ENCODE data around the gene PRDM5. TPM values are rescaled to one million over a fixed set of nuclear protein-coding genes. Genes with fewer than 3 reads are reported as not detected.

The PRDM5 gene
- total and polyA plus RNA-seq, 9 donors, result 8.1 to 53.8 (median 36.3) TPM

DNA sequence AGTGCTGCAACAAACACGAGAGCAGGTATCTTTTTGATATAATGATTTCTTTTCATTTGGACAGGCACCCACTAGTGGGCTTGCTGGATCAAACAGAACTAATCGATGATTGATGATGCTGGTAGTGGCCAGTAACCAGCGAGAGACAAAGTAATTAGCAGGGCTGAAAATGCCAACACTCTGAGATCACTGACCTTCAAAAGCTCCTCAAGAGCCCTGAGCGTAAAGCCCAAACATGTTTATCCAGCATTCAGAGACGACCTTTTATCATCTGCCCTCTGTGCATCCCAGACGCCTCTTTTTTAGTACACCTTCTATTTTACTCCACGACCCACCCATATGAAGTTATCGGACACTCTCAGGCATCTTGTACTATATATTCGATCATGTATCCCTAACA is 186.2 kb downstream of the PRDM5 start:
- H3K4me1 ChIP-seq (ENCODE audit: insufficient read depth), result no peaks in the 10 kb centered on the region
- H3K9me3 ChIP-seq, result no peaks in the 10 kb centered on the region
- no peak overlapping the region for H3K4me3 ChIP-seq
- no peak for DNase-seq
- intact Hi-C loops (cut with DNase I), result no loop called here
- H3K36me3 ChIP-seq, result no peaks in the 10 kb centered on the region
- WGBS, 3 donors, result 90 to 93% (median 90%) methylated on average over 9 of the region's 9 CpGs
- no peaks in the 10 kb centered on the region for H3K27me3 ChIP-seq
- no peak for TF ChIP-seq POLR2A (IDR thresholded peaks at IDR 0.05)
- TF ChIP-seq, protein P1, sequence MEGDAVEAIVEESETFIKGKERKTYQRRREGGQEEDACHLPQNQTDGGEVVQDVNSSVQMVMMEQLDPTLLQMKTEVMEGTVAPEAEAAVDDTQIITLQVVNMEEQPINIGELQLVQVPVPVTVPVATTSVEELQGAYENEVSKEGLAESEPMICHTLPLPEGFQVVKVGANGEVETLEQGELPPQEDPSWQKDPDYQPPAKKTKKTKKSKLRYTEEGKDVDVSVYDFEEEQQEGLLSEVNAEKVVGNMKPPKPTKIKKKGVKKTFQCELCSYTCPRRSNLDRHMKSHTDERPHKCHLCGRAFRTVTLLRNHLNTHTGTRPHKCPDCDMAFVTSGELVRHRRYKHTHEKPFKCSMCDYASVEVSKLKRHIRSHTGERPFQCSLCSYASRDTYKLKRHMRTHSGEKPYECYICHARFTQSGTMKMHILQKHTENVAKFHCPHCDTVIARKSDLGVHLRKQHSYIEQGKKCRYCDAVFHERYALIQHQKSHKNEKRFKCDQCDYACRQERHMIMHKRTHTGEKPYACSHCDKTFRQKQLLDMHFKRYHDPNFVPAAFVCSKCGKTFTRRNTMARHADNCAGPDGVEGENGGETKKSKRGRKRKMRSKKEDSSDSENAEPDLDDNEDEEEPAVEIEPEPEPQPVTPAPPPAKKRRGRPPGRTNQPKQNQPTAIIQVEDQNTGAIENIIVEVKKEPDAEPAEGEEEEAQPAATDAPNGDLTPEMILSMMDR (IDR thresholded peaks at IDR 0.05), result no peak
- TF ChIP-seq EP300 (IDR thresholded peaks at IDR 0.05), result no peak
- H3K27ac ChIP-seq, result no peak overlapping the region

DNA sequence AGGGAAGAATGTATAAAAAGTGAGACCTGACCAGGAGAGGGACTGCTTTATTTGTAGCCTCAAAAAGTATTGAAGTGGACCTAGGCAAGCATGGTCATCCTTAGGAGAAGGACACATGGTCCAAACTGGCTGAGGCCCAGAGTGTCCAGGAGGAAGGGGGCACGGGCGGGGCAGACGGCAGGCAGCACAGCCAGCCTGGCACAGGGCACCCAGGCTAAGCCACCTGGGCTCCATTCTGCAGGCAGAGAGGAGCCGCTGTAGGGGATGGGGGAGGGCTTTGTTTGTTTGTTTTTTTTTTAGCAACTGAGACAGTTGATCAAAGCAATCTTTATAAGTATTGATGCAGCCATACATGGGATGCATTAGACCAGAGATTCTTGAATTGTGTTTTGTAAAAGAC is 188.6 kb downstream of the PRDM5 start:
- intact Hi-C loops (cut with DNase I), result no loop called here

DNA sequence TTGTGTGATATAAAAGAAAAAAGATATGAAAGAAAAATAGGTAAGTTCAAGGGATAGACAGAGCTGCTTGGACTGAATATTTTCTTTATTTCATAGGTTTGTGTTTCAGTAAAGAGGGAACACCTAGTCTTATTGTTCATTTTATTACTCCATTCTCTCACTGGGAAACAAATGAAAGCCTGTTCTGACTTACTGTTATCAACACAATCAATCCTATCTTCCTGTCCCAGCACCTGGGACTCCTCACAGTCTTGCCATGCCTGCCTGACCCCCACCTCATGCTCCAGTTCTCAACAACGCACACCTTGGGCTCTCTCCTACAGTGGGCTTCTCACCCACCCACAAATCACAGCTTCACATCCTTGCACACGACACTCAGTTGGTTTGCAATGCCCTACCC is 189.5 kb downstream of the PRDM5 start:
- H3K27ac ChIP-seq, result no peak overlapping the region
- no peaks in the 10 kb centered on the region for H3K9me3 ChIP-seq
- no peaks in the 10 kb centered on the region for H3K4me1 ChIP-seq (ENCODE audit: insufficient read depth)
- TF ChIP-seq POLR2A (IDR thresholded peaks at IDR 0.05) (no peak), EP300 (IDR thresholded peaks at IDR 0.05) (no peak)
- TF ChIP-seq, protein P1 (IDR thresholded peaks at IDR 0.05), result no peak
- WGBS, 3 donors, result 83 to 90% (median 87%) methylated on average over 2 of the region's 2 CpGs
- DNase-seq, result no peak
- H3K27me3 ChIP-seq, result no peaks in the 10 kb centered on the region
- intact Hi-C loops (cut with DNase I), result no loop called here
- H3K36me3 ChIP-seq, result no peaks in the 10 kb centered on the region
- no peak overlapping the region for H3K4me3 ChIP-seq

More for the DNA sequence above, 188.6 kb downstream of the PRDM5 start:
- no peaks in the 10 kb centered on the region for H3K9me3 ChIP-seq
- H3K4me1 ChIP-seq (ENCODE audit: insufficient read depth), result no peaks in the 10 kb centered on the region
- TF ChIP-seq EP300 (IDR thresholded peaks at IDR 0.05) (no peak), POLR2A (IDR thresholded peaks at IDR 0.05) (no peak)
- TF ChIP-seq, protein P1 (IDR thresholded peaks at IDR 0.05), result no peak
- no peak overlapping the region for H3K27ac ChIP-seq
- no peak for DNase-seq
- H3K36me3 ChIP-seq, result no peaks in the 10 kb centered on the region
- H3K4me3 ChIP-seq, result no peak overlapping the region
- WGBS, 3 donors, result 89 to 93% (median 93%) methylated on average over 4 of the region's 4 CpGs
- H3K27me3 ChIP-seq, result no peaks in the 10 kb centered on the region

DNA sequence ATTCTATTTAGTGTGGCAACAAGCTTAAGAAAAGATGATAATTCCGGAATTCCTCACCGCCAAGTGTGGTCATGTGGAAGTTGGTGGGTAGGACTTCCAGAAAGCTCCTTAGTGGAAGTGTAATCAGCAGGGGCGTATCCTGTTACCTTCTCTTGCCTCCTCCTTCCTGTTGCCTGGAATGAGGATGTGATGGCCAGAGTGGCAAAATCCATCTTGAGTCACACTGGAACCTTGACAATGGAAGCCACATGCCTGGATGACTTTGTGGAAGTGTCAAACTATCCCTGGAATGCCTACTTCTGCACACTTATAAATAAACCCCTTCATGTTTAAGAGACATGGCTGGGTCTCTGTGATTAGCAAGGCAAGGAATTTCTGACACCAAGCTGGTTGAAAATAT is 191.0 kb downstream of the PRDM5 start:
- Histone ChIP-seq H3K36me3 (no peaks in the 10 kb centered on the region), H3K27me3 (no peaks in the 10 kb centered on the region), H3K9me3 (no peaks in the 10 kb centered on the region), H3K4me3 (no peak overlapping the region), H3K4me1 (ENCODE audit: insufficient read depth) (no peaks in the 10 kb centered on the region), H3K27ac (no peak overlapping the region)
- TF ChIP-seq EP300 (IDR thresholded peaks at IDR 0.05), result no peak
- TF ChIP-seq POLR2A (IDR thresholded peaks at IDR 0.05), result no peak
- TF ChIP-seq, protein P1 (IDR thresholded peaks at IDR 0.05), result no peak
- DNase-seq, result no peak
- WGBS, 3 donors, result 91 to 95% (median 94%) methylated on average over 3 of the region's 3 CpGs
- intact Hi-C loops (cut with DNase I), result no loop called here
